WTC11 (cell line): Measurements from ENCODE around the gene CAMSAP1. TPM values are rescaled to one million over a fixed set of nuclear protein-coding genes. Genes with fewer than 3 reads are reported as not detected.
A peak's percentile ranks its signal among the peaks of the same experiment; 100 is the strongest.
"Not testable (repeated sequence)": the region's sequence is repeated elsewhere in the genome, so short reads cannot be mapped to it uniquely, and the experiment has no call there.

ENCODE experiments used
- ATAC-seq: fragments of 200-7000 bp; cut with Tn5 transposase; 2 replicates; pipeline ENCODE4 v1.10.0; 2021; ENCODE audit warnings: mild to moderate bottlenecking, moderate library complexity
- CTCF ChIA-PET: fragments of 300-600 bp; sonication (Branson Sonifier 250); formaldehyde crosslinking; loops from one replicate; lab custom pipeline; 2021; ENCODE audit warnings: antibody characterized with exemption; lab: Charles Lee
- POLR2A ChIA-PET: fragments of 350-600 bp; sonication (Branson Sonifier 250); formaldehyde crosslinking; loops from one replicate; lab custom pipeline; 2021; ENCODE audit warnings: antibody characterized with exemption; lab: Charles Lee
- DNase-seq: peaks from one replicate; pipeline ENCODE4 v3.0.0; 2021; ENCODE audit warnings: low spot score
- H3K27ac Mint-ChIP-seq: 2 replicates; pipeline ENCODE4 v1.8.0; 2021; ENCODE audit warnings: mixed read lengths
- H3K27me3 Mint-ChIP-seq: 2 replicates; pipeline ENCODE4 v1.8.0; 2021; ENCODE audit warnings: low read depth, mild to moderate bottlenecking, moderate library complexity, mixed read lengths
- H3K36me3 Mint-ChIP-seq: 2 replicates; pipeline ENCODE4 v1.8.0; 2021; ENCODE audit warnings: mixed read lengths
- H3K4me1 Mint-ChIP-seq: 2 replicates; pipeline ENCODE4 v1.8.0; 2022; ENCODE audit warnings: mixed read lengths
- H3K4me3 Mint-ChIP-seq: 2 replicates; pipeline ENCODE4 v1.8.0; 2021; ENCODE audit warnings: mild to moderate bottlenecking, moderate library complexity, mixed read lengths
- H3K9me3 Mint-ChIP-seq: 2 replicates; pipeline ENCODE4 v1.8.0; 2021; ENCODE audit warnings: mixed read lengths
- AFF4 ChIP-seq: sonication (generic); formaldehyde crosslinking; IDR thresholded peaks from 2 replicates; pipeline ENCODE4 v1.8.1; 2023; ENCODE audit warnings: mild to moderate bottlenecking, missing genetic modification reagents, borderline replicate concordance
- ATF1 ChIP-seq: sonication (generic); formaldehyde crosslinking; IDR thresholded peaks from 2 replicates; pipeline ENCODE4 v1.8.1; 2023; ENCODE audit warnings: mild to moderate bottlenecking, moderate library complexity, missing genetic modification reagents
- ATF3 ChIP-seq: sonication (generic); formaldehyde crosslinking; conservative IDR thresholded peaks from 2 replicates; pipeline ENCODE4 v1.8.1; 2022; ENCODE audit warnings: mild to moderate bottlenecking, missing genetic modification reagents
- CBFB ChIP-seq: sonication (generic); formaldehyde crosslinking; IDR thresholded peaks from 2 replicates; pipeline ENCODE4 v1.8.1; 2022; ENCODE audit warnings: mild to moderate bottlenecking, low read depth, missing genetic modification reagents
- ELF4 ChIP-seq: sonication (generic); formaldehyde crosslinking; IDR thresholded peaks from 2 replicates; pipeline ENCODE4 v1.8.1; 2022; ENCODE audit warnings: low read depth, mild to moderate bottlenecking, moderate library complexity, missing genetic modification reagents
- ESRRA ChIP-seq: sonication (generic); formaldehyde crosslinking; IDR thresholded peaks from 2 replicates; pipeline ENCODE4 v1.8.1; 2022; ENCODE audit warnings: mild to moderate bottlenecking, missing genetic modification reagents, borderline replicate concordance
- ETV6 ChIP-seq: sonication (generic); formaldehyde crosslinking; IDR thresholded peaks from 2 replicates; pipeline ENCODE4 v1.8.1; 2022; ENCODE audit warnings: mild to moderate bottlenecking, missing genetic modification reagents
- GABPB1 ChIP-seq: sonication (generic); formaldehyde crosslinking; IDR thresholded peaks from 2 replicates; pipeline ENCODE4 v1.8.1; 2023; ENCODE audit warnings: mild to moderate bottlenecking, missing genetic modification reagents
- HMGA2 ChIP-seq: fragments of 250-450 bp; sonication (Bioruptor Pico); IDR thresholded peaks from 2 replicates; pipeline ENCODE4 v1.4.0; 2021; ENCODE audit warnings: mild to moderate bottlenecking, moderate library complexity
- HMGXB4 ChIP-seq: sonication (generic); formaldehyde crosslinking; IDR thresholded peaks from 2 replicates; pipeline ENCODE4 v1.8.1; 2023; ENCODE audit warnings: mild to moderate bottlenecking, moderate library complexity, missing genetic modification reagents
- MXD4 ChIP-seq: fragments of 250-450 bp; sonication (Bioruptor Pico); IDR thresholded peaks from 2 replicates; pipeline ENCODE4 v1.8.0; 2021; ENCODE audit warnings: mild to moderate bottlenecking, moderate library complexity, borderline replicate concordance
- NFATC4 ChIP-seq: fragments of 250-450 bp; sonication (Bioruptor Pico); IDR thresholded peaks from 2 replicates; pipeline ENCODE4 v1.9.0; 2021; ENCODE audit warnings: mild to moderate bottlenecking
- NFYB ChIP-seq: sonication (generic); formaldehyde crosslinking; conservative IDR thresholded peaks from 2 replicates; pipeline ENCODE4 v1.8.0; 2022; ENCODE audit warnings: low read depth, missing genetic modification reagents
- RELA ChIP-seq: sonication (generic); formaldehyde crosslinking; IDR thresholded peaks from 2 replicates; pipeline ENCODE4 v1.8.1; 2022; ENCODE audit warnings: missing genetic modification reagents, mild to moderate bottlenecking, borderline replicate concordance
- ZNF121 ChIP-seq: sonication (generic); formaldehyde crosslinking; IDR thresholded peaks from 2 replicates; pipeline ENCODE4 v1.8.0; 2023; ENCODE audit warnings: missing genetic modification reagents
- ZNF219 ChIP-seq: sonication (generic); formaldehyde crosslinking; IDR thresholded peaks from 2 replicates; pipeline ENCODE4 v1.8.0; 2023; ENCODE audit warnings: missing genetic modification reagents, mild to moderate bottlenecking, borderline replicate concordance
- ZNF416 ChIP-seq: fragments of 250-450 bp; sonication (Bioruptor Pico); IDR thresholded peaks from 2 replicates; pipeline ENCODE4 v1.9.0; 2021; ENCODE audit warnings: mild to moderate bottlenecking, inconsistent platforms
- ZNF425 ChIP-seq: fragments of 250-450 bp; sonication (Bioruptor Pico); conservative IDR thresholded peaks from 2 replicates; pipeline ENCODE4 v1.9.0; 2021; ENCODE audit warnings: mild to moderate bottlenecking
- ZNF512 ChIP-seq: sonication (generic); formaldehyde crosslinking; IDR thresholded peaks from 2 replicates; pipeline ENCODE4 v1.8.1; 2022; ENCODE audit warnings: missing genetic modification reagents, borderline replicate concordance
- total RNA-seq: library from RNA; stranded (reverse); gene quantifications from 3 replicates; pipeline ENCODE4 v1.2.3, GENCODE V29; 2021
- TF ChIP-seq, protein P1 (sequence below): sonication (generic); formaldehyde crosslinking; IDR thresholded peaks from 2 replicates; pipeline ENCODE4 v1.8.1; 2023; ENCODE audit warnings: mild to moderate bottlenecking, missing genetic modification reagents

The CAMSAP1 gene
- total RNA-seq, 1 experiment from 2014 or later = 40.5 TPM

DNA sequence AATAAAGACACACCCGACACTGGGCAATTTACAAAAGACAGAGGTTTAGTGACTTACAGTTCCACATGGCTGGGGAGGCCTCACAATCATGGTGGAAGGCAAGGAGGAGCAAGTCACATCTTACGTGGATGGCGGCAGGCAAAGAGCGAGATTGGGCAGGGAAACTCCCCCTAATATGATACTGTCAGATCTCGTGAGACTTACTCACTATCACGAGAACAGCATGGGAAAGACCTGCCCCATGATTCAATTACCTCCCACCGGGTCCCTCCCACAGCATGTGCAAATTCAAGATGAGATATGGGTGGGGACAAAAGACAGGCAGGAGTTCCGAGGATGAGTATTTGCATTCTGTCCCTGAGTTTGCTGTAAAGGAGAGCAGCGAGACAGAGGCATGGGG, 3.9 kb upstream of the CAMSAP1 start:
- Mint-ChIP-seq H3K27me3 (peaks cover 32% of the 10 kb centered on the region), H3K36me3 (peaks cover 75% of the 10 kb centered on the region), H3K9me3 (peaks cover 50% of the 10 kb centered on the region), H3K4me1 (peaks cover 10% of the 10 kb centered on the region)
- H3K4me3 Mint-ChIP-seq, POLR2A ChIA-PET, H3K27ac Mint-ChIP-seq, DNase-seq, ATAC-seq, CTCF ChIA-PET: not testable (repeated sequence)

GRCh38 chr9:135910757-135911156, 3.4 kb upstream of the CAMSAP1 start:
- H3K36me3 Mint-ChIP-seq = peaks cover 71% of the 10 kb centered on the region
- ATAC-seq = no peak
- no peak overlapping the region for H3K4me3 Mint-ChIP-seq
- H3K4me1 Mint-ChIP-seq = peaks cover 14% of the 10 kb centered on the region
- H3K9me3 Mint-ChIP-seq = peaks cover 45% of the 10 kb centered on the region
- POLR2A ChIA-PET = no interaction called here
- TF ChIP-seq ESRRA (CRISPR knock-in tag) (no peak), NFATC4 (CRISPR knock-in tag) (no peak), ZNF121 (CRISPR knock-in tag) (no peak), ZNF219 (CRISPR knock-in tag) (no peak), NFYB (no peak), HMGA2 (CRISPR knock-in tag) (no peak)
- TF ChIP-seq, all 79 proteins: peak for 0
- CTCF ChIA-PET = interaction anchor here (0.5 kb wide), 1 partner anchor 1689 kb away, joined by 4 read pairs; no protein-coding TSS in a partner anchor
- peaks cover 31% of the 10 kb centered on the region for H3K27me3 Mint-ChIP-seq
- no peak for DNase-seq
- no peak overlapping the region for H3K27ac Mint-ChIP-seq

DNA sequence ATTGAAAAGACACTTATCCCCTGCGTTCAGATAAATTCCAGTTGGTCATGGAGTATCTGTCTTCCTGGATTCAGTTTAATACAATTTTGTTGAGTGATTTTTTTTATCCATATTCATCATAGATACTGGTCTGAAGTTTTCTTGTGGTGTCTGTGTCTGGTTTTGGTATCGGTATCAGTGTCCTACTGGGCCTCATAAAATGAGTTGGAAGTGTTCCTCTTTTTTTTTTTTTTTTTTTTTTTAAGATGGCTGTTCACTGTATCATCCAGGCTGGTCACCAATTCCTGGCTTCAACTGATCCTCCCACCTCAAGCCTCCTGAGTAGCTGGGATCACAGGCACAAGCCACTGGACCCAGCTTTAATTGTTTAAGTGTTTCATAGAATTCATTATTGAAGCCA, 2.9 kb upstream of the CAMSAP1 start:
- no peak overlapping the region for H3K4me3 Mint-ChIP-seq
- H3K27me3 Mint-ChIP-seq = peaks cover 25% of the 10 kb centered on the region
- H3K27ac Mint-ChIP-seq = no peak overlapping the region
- H3K4me1 Mint-ChIP-seq = peaks cover 20% of the 10 kb centered on the region
- ChIA-PET POLR2A (no interaction called here), CTCF (no interaction called here)
- peaks cover 67% of the 10 kb centered on the region for H3K36me3 Mint-ChIP-seq
- ATAC-seq = no peak
- H3K9me3 Mint-ChIP-seq = peaks cover 40% of the 10 kb centered on the region
- no peak for DNase-seq
- TF ChIP-seq CBFB (CRISPR knock-in tag) (no peak), GABPB1 (CRISPR knock-in tag) (no peak), ATF3 (no peak), ZNF425 (no peak), RELA (no peak), ZNF416 (no peak), HMGA2 (CRISPR knock-in tag) (no peak), ELF4 (CRISPR knock-in tag) (no peak), ETV6 (CRISPR knock-in tag) (no peak)
- TF ChIP-seq, protein P1, sequence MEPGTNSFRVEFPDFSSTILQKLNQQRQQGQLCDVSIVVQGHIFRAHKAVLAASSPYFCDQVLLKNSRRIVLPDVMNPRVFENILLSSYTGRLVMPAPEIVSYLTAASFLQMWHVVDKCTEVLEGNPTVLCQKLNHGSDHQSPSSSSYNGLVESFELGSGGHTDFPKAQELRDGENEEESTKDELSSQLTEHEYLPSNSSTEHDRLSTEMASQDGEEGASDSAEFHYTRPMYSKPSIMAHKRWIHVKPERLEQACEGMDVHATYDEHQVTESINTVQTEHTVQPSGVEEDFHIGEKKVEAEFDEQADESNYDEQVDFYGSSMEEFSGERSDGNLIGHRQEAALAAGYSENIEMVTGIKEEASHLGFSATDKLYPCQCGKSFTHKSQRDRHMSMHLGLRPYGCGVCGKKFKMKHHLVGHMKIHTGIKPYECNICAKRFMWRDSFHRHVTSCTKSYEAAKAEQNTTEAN (CRISPR knock-in tag) = no peak

DNA sequence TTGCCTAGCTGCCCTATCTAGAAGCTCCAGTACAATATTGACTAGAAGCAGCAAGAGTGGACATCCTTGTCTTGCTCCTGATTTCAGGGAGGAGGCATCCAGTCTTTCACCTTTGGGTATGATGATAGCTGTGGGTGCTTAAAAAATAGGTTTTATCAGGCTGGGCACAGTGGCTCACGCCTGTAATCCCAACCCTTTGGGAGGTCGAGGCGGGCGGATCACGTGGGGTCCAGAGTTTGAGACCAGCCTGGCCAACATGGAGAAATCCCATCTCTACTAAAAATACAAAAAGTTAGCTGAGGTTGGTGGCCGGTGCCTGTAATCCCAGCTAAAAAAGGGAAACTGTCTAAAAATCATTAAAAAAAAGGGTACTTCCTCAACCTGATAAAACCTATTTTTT, 2.0 kb upstream of the CAMSAP1 start:
- Mint-ChIP-seq H3K27me3 (peaks cover 17% of the 10 kb centered on the region), H3K9me3 (peaks cover 32% of the 10 kb centered on the region), H3K27ac (no peak overlapping the region), H3K36me3 (peaks cover 66% of the 10 kb centered on the region), H3K4me1 (peaks cover 28% of the 10 kb centered on the region), H3K4me3 (peak overlapping the region; percentile 70)
- ATAC-seq (no peak), DNase-seq (no peak)
- ChIA-PET POLR2A (no interaction called here), CTCF (no interaction called here)
- no peak for TF ChIP-seq CBFB (CRISPR knock-in tag)
- TF ChIP-seq HMGXB4 (CRISPR knock-in tag) = no peak
- no peak for TF ChIP-seq ZNF512 (CRISPR knock-in tag)
- no peak for TF ChIP-seq MXD4
- no peak for TF ChIP-seq AFF4 (CRISPR knock-in tag)
- TF ChIP-seq ATF1 (CRISPR knock-in tag) = no peak
